A204.1 (cell line): ENCODE data around the gene CAMTA1.

Experiments
- FAIRE-seq: peaks from 2 replicates; lab custom pipeline; 2012; peaks lifted over from hg19 to GRCh38; lab: Jason Lieb, UNC

Gene CAMTA1

DNA sequence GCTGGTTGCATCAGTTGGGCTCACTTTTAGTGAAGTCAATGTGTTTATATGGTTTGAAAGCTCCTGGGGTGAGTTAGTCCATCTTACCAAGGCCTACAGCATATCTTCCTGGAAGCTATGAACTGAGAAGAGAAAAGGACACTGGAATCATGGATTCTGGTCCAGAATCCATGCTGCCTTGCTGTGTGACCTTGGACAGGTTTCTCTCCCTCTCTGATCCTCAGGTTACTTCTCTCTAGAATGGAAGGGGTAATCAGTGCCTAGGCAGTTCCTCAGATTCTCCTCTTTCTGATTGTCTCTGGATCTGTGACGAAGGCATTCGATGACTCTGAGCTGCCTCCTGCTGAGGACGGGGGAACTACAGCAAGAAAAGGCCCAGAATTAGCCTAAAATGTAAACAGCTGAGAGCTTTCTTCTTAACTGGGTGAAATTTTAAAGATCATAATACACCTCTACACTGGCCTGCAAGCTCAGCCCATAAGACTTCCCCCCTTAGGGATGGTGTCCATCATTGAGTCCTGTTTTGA lies 560.9 kb downstream of the CAMTA1 start:
- FAIRE-seq: no peak

DNA sequence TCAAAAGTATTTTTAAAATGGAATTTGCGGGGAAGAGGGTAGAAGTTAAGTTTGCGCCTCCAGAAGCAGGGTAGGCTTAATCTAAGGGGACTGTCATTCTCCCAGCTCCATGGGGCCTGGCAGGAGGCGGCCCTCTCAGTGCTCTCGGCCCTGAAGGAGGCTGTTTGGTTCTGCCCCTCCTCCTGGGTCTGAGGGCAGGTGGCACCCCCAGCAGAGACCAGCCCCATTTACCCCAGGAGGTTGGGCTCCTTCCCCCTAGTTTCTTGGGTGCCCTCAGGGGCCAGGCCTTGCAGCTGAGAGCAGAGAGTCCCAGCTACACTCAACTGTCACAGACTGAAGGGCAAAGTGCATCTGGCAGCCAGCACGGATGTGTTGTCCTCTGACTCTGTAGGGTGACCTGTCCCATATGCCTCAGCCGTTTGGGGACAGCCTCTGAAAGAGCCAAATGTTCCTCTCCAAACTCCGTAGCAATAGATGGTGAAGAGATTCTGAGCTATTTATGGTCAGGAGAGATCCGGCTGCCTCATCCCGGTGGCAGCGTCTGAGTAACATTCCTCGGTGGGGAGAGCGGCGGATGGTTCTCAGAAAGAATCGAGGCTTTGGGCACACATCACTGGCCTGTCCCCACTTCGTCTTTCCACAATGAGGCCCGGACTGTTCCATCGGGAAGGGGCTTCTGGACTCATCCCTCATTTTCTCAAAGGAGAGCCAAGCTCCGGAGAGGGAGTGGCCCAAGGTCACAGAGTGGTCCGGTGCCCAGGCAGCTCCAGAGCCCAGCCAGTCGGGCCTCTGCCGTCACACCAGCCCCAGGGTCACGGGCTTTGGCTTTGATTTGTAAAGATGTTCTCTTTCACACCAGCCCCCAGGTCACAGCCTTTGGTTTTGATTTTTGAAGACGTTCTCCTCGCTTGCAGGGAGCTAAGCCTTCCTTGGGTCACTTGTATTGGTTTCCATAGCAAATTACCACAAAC lies 561.6 kb downstream of the CAMTA1 start:
- no peak for FAIRE-seq

DNA sequence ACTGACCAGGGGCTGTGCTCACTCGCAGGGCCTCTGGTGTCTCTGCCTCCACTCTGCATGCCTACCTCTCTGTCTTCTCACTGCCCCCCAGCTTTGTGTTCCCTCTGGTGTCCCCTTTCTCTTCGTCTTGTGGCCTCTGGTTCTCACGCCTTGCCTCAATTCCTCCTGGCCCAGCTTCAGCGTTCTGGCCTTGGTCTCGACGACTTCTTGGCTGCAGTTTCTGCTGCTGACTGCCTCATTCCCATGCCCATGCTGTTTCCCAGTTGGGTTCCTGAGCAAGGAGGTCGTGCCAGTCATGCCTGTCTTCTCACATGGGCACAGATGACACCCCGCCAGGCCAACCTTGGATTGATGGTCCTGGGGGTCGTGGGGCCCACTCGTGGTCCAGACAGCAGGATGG lies 562.8 kb downstream of the CAMTA1 start:
- no peak for FAIRE-seq

DNA sequence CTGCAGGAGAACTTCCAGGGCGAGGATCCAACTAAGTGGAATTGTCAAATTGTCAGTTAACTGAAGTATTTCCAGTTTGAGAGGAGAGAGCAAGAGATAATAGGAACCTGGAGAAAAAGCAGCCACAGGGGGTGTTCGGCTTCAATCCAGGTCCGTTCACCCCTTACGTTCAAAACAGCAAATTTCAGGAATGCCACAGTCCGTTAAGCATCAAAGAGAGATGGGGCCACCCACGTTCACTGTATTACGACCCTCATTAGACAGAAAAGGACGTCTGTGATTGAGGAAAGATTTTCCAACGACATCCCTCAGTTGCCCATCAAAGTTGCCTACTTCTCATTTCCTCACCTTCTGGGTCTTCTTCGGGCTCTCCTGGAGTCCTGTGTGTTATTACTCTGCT lies 563.3 kb downstream of the CAMTA1 start:
- FAIRE-seq: no peak

DNA sequence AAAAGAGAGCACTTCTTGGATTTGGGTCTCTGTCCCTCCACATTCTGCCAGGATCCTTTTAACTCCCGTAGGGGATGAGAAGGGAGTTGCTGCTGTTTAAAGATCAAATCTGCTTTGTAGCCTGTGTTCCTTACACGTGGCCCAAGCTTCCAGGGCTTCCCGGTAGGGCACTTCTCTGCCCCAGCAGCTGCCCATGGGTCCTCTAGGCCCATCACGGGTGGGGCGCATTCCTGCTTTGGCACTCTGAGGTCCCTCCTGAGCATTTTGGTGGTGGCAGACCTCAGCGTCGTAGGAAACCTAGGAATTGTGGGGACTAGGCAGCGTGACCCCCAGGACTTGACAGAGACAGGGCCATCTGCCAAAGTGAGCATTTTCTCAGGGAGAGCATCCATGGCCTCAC lies 565.5 kb downstream of the CAMTA1 start:
- no peak for FAIRE-seq

DNA sequence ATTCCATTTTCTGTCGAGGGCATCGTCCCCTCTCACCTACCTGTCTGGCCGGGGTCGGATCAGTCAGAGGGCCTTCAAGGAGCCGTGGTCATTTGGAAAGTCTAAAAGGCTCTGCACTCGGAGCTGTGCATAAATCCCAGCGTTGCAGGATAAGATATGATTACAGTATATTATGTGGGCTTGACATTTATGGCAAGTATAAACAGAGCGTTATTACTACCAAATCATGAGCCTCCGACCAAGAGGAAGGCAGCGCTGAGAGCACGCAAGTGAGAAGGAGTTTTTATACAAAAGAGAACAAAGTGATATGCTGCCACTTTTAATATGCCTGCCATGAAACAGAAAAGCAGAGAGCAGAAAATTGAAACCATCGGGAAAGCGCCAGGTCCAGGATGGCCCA lies 566.4 kb downstream of the CAMTA1 start:
- FAIRE-seq: no peak

DNA sequence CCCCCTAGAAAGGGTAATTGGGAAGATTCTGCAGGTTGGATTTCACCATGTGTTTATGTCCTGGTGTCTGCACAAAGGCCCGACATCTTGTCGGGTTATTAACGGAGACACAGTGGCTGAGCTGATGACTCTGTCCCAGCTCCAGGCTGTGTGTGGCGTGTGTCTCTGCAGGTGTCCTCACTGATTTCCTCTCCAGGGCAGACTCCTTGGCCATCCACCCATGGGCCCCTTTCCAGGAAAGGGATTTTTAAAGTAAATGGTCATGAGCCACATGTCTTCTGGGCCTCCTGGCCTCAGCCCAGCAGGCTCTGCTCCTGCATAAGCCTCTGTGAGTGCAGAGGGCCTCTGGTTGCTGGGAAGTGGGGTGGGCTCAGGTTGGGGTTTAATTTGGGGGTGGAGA lies 567.1 kb downstream of the CAMTA1 start:
- no peak for FAIRE-seq

DNA sequence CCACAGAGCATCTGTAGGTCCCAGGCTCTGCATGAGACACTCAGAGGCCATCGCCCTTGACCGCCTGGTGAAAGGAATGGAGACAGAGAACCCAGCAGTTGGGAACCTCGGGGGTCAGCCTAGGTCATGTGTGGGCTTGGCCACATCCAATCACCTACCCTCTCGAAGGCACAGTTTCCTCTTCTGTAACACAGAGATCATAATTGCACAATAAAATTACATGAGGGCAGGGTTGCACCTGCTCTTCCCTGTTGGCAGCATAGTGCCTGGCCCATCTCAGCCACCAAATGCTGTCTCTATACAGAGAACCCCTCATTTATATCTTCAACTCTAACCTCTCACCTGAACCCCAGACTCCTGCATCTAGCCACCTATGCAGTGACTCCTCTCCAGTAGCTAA lies 567.7 kb downstream of the CAMTA1 start:
- FAIRE-seq: no peak

DNA sequence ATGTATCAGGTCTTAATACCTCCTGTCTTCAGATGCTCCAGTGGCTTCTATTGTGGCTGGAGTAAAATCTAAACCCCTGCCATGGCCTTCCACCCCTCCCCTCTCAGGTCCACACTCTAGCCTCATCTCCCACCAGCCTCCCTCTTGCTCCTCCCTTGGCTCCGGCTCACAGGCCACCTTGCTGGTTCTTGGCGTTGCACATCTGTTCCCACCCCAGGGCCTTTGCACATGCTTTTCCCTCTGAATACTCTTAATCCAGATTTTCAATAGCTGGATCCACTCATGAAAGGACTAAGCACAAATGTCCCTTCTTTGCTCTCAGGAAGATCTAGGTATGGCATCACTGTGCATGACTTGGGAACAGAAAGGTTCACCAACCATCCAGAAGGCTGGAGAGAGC lies 570.4 kb downstream of the CAMTA1 start:
- FAIRE-seq: no peak

DNA sequence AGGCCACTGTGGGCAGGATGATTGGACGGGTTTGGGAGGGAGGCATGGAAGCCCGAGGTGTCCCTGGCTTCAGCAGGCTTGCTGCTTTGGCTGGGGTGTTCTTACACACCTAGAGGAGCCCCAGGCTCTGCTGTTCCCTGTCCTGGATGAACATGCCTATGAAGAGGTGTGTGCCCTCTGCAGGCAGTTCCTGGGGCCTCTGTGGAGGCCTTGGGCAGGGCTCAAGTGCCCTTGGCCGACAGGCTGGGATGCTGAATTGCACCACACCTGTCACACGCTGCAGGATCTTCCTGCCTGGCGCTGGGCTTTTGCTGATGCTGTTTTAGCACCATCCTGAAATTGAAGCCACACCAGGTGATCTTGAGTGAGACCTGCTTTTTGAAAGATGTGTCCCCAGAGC lies 570.8 kb downstream of the CAMTA1 start:
- no peak for FAIRE-seq

DNA sequence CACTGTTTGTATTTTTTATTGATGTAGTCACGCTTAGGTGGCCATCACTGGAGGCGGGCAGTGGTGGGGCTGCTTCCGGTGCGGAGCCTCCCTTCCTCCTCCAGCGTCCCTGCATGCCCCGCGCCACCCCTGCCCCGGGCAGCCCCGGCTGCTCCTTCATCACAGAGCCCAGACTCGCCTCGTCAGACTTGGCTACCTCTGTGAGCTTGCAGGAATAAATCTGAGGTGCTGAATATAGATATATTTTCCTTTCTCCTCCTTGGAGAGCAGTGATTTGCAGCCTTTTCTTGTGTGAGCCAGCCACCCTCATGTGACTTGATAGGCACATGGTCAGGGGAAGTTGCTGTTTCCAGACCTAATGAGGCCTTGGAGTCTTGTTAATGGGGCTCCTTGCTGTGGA lies 573.2 kb downstream of the CAMTA1 start:
- no peak for FAIRE-seq

DNA sequence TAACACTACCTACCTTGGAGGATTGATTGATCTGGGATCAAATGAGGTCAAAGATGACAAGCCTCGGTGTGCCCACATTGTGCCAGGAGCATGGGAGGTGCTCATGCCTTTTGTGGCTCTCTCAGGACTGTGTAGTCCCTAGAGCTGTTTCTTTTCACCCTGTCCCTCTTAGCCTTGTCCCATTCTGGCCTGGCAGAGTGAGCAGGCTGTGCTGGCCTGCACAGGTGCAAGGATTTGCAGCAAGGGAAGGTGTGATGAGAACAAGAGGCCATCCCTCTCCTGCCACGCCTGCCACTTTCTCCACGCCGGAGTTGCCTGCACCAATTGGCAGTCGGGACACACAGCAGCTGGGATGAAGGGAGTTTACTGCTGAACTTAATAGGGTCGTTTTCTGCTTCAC lies 575.3 kb downstream of the CAMTA1 start:
- no peak for FAIRE-seq

DNA sequence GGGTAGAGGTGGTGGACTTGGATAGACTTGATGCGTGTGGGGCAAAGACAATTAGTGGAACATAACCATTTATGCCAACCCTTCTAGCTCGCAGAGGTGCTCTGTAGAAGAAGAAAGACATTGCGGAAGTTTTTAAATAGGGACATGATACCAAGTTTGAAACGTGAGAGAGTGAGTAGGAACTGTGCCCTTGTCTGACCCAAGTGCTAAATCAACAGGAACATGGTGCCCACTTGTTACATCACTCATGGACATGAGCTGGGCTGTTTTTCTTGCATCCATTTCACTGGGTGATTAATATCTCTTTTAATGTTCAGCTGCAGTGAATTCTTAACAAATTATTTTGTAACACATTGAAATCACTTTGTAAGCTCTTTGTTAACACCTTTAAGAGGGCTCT lies 577.7 kb downstream of the CAMTA1 start:
- no peak for FAIRE-seq

DNA sequence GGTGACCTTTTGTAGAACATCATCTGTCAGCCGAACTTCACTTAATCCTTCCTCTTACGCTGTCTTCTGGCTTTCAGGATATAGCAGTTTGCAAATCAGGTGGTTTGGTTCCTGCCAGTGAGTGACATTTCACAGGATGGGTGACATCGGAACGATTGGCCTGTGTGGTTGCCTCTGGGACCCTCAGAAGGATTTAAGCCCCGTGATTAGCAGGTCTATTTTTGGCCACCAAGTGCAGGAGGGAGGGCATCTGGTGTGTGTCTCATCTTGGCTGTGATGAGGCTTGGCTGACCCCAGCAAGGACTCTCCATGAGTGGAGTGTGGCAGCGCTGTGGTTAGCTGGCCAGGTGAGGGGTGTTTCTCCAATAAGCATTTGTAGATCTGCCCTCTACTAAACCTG lies 578.2 kb downstream of the CAMTA1 start:
- FAIRE-seq: no peak

DNA sequence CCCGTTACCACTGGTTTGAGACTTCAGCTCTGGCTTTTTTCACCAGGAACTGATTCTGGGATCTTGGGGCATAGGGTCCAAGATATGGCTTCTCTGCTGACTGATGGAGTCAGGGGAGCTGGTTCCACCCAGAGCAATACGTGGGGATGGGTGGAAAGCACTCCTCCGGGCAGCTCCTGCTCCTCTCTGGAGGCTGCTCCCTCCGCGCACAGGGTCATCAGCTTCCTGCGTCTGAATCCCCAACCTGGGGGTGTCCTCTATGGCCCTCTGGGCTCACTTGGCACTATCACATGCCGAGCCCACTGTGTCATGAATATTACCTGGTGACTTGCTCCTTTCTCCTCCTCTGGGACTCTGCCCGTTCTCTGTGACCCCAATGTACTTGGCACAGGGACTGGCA lies 580.5 kb downstream of the CAMTA1 start:
- FAIRE-seq: no peak

DNA sequence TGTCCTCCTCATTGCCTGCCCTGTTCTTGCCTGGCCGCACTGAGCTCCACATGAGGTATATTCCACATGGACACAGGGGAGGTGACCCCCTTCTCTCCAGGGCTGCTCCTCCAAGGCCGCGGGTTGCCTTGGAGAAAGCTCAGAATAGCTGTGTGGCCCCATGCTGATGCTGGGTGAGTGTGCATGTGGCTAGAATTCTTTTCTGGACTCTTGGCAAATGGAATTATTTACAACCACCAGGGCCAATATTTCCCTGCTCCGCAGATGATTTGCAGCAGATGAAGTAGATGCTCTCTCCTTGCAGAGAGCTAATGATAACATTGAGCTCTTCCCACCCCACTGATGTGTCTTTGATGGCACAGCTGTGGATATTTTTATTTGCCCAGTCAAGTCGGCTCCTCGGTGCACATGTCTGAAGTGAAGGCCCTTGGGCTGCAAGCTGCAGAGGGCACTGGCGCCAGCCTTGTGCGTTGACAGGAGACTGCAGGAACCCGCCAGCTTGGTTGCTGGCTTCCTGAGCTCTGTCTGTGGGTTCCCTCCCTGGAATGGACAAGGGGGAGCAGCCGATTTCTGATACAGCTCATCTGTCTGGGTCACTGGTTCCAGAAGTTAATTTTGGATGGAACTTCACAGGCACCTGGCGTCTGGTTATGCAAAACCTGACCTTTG lies 581.2 kb downstream of the CAMTA1 start:
- no peak for FAIRE-seq

DNA sequence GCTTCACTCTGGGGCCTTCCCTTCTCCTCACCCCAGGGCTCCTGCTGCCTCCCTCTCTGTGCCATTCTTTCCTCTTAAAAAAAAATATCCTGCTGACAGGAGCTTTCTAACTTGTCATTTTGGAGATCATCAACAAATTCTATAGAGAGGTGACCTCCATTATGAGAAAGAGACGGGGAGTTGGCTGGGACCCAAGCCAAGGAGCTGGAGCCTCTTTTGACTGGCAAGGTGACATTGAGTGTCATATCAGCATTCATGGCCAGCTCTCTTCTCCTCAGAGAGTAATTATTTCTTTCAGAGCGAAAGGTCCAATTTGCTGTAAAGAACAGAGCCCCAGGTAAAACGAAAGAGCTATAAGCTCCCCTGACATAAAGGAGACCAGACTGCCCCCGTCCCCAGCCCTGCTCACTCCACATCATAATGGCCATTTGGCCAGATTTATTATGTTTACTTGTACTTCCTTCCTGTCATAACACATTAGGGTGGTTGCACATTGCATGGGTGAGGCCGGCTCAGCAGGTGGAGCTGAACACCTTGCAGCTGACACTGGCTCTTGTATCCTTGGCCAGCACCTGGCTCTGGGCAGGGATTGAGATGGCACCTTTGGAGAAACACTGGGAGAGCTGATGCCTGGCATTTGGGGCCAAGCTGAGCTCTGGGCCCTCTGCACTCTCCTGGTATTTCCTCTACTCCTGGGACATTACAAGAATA lies 581.9 kb downstream of the CAMTA1 start:
- FAIRE-seq: no peak

DNA sequence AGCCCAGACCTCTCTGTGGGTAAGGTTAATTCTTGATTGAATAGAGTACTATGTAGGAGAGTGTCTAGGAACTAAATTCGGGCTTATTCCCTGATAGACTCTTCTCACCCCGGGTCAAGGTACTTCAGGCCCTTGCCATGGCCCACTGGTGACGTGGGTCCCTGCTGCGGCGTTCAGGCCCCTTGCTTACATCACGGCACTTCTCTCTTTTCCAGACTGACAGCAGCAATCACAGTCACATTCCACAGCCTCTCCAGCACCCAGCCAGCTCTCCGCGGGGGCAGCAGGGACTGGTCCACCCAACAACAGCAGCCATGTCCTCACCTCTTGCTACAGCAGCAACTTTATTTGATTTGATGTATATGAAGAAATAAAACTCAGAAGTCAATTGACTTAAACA lies 584.6 kb downstream of the CAMTA1 start:
- FAIRE-seq: no peak

DNA sequence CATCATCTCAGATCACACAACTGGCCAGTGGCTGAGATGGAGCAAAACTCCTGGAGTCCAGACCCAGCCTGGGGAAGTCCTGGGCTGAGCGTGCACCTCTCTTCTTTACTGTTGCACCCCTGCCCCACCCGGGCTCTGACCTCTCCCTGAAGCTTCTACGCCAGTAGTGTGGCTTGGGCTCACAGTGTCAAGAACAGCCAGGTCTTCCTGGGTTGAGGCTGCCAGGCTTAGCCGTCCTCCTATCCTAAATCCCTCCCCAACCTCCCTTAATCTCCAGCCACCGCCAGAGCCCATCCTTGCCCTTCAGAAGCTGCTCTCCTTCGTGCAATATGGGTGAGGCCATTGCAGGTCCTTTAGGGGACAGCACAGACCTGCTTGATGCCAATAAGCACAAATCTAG lies 586.7 kb downstream of the CAMTA1 start:
- FAIRE-seq: no peak

DNA sequence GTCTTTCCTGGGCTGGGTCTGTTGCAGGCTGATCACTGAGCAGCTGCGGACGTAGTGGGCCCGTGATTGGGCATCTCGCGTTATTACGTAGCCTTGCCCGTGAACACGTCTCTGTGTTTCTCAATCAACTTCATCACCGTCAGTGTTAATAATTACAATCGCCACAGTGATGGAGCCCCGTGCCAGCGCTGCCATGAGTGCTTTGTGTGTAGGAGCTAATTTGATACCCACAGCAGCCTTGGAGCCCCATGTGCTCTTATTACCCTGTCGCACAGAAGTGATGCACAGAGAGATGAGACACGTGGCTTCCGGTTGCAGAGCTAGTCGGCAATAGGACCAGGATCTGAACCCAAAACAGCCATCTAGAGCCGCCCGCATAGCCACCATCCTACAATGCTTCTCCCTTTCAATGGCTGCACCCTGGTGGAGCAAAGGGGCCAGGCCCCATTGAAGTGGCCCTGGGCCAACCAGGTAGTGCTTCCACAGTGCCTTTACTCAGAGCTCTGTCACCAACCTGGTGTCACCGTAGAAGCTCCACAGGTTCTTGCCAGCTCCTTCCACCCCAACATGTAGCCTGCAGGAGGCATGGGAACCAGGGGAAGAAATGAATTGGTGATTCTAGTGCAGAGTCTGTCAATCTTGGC lies 587.3 kb downstream of the CAMTA1 start:
- no peak for FAIRE-seq

DNA sequence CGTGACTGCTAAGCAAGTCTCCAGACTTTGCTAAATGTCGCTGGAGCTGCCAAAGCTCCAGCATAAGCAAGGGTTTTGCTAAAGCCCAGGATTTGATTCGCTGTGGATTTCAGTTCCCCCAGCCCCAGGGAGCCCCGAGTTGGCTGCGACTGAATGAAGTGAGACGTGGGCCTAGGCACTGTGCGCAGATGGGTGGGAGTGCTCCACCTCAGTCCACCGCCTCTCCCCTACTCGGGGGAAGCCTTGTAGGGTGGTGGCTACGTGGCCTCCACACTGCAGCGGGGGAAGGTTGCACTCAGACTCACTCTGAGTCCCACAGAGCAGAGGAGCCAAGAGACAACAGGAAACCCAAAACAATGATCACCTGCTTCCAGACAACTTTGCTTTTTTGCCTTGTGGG lies 588.0 kb downstream of the CAMTA1 start:
- no peak for FAIRE-seq

DNA sequence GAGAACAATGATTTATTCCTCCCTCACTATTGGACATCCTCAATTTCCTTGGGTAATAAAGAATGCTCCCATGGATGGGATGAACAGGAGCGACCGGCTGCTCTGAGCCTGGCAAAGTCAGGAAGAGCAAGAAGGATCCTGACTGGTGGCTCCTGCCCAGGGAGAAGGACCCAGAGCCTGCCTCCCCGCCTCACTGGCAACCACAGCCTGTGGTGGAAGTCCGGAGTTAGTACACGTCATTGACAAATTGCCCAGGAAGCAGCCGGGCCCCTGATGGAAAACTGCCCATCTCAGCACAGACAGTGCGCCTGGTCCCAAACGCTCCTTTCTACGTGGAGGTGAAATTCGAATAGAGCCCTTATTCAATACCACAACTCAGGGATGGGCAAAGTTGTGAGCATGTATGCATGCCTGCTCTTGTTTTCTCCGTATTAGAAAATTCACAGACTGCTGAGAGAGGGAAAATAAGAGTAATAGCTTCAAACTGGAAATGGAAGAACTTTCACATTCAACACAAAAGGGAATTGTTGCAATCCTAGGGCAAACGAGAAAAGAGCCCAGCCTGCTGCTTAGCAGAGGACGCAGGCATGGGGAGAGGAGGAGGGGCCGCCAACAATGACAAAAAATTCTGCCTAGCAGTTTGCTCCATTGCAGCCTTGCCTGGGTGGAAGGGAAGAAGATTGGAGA lies 588.8 kb downstream of the CAMTA1 start:
- FAIRE-seq: no peak
